Astrocyte (in vitro differentiated cells and primary cell): Measurements from ENCODE around the gene NR5A1. TPM values are rescaled to one million over a fixed set of nuclear protein-coding genes. Genes with fewer than 3 reads are reported as not detected.

Experiments
- DNase-seq: peaks from one replicate; pipeline ENCODE4 v3.0.0-alpha.2; 2010; ENCODE audit warnings: low read depth
- FAIRE-seq: peaks from 2 replicates; lab custom pipeline; 2011; peaks lifted over from hg19 to GRCh38; lab: Jason Lieb, UNC
- H2AFZ ChIP-seq: 2 replicates; pipeline ENCODE4 v1.6.0; 2012; ENCODE audit warnings: low read depth, low read length, inconsistent platforms
- H3K27ac ChIP-seq: 2 replicates; pipeline ENCODE4 v1.5.1; 2011; ENCODE audit warnings: low read depth, low read length, inconsistent platforms
- H3K27me3 ChIP-seq: 2 replicates; pipeline ENCODE4 v1.6.0; 2011; ENCODE audit warnings: low read length, inconsistent platforms; ENCODE audit not compliant: insufficient read depth
- H3K36me3 ChIP-seq: 2 replicates; pipeline ENCODE4 v1.5.1; 2011; ENCODE audit warnings: low read length, inconsistent platforms; ENCODE audit not compliant: insufficient read depth
- H3K4me1 ChIP-seq: 2 replicates; pipeline ENCODE4 v1.5.1; 2011; ENCODE audit warnings: low read length, inconsistent platforms; ENCODE audit not compliant: insufficient read depth
- H3K4me2 ChIP-seq: 2 replicates; pipeline ENCODE4 v1.6.0; 2012; ENCODE audit warnings: low read length, inconsistent platforms
- H3K4me3 ChIP-seq: 2 replicates; pipeline ENCODE4 v1.5.1; 2011; ENCODE audit warnings: low read depth, mild to moderate bottlenecking, low read length, inconsistent platforms; ENCODE audit not compliant: insufficient read depth
- H3K79me2 ChIP-seq: 2 replicates; pipeline ENCODE4 v1.6.0; 2012; ENCODE audit warnings: mild to moderate bottlenecking, low read length, inconsistent platforms; ENCODE audit not compliant: insufficient read depth
- H3K9ac ChIP-seq: 2 replicates; pipeline ENCODE4 v1.6.0; 2012; ENCODE audit warnings: mild to moderate bottlenecking, low read length, inconsistent platforms
- H3K9me3 ChIP-seq: 2 replicates; pipeline ENCODE4 v1.5.1; 2012; ENCODE audit warnings: low read depth, mild to moderate bottlenecking, low read length, inconsistent platforms; ENCODE audit not compliant: insufficient read depth
- H4K20me1 ChIP-seq: 2 replicates; pipeline ENCODE4 v1.6.0; 2012; ENCODE audit warnings: low read length, inconsistent platforms; ENCODE audit not compliant: insufficient read depth
- H3K27ac Mint-ChIP-seq: one replicate; pipeline ENCODE4 v1.8.0; 2021; ENCODE audit warnings: mild to moderate bottlenecking, mixed read lengths; ENCODE audit not compliant: unreplicated experiment
- H3K27me3 Mint-ChIP-seq: one replicate; pipeline ENCODE4 v1.8.0; 2021; ENCODE audit warnings: low read depth, mixed read lengths; ENCODE audit not compliant: unreplicated experiment
- H3K36me3 Mint-ChIP-seq: one replicate; pipeline ENCODE4 v1.8.0; 2021; ENCODE audit warnings: low read depth, mixed read lengths; ENCODE audit not compliant: unreplicated experiment
- H3K4me1 Mint-ChIP-seq: one replicate; pipeline ENCODE4 v1.8.0; 2021; ENCODE audit warnings: low read depth, mixed read lengths; ENCODE audit not compliant: unreplicated experiment
- H3K4me3 Mint-ChIP-seq: one replicate; pipeline ENCODE4 v1.8.0; 2021; ENCODE audit warnings: mild to moderate bottlenecking, moderate library complexity, mixed read lengths; ENCODE audit not compliant: unreplicated experiment
- H3K9me3 Mint-ChIP-seq: one replicate; pipeline ENCODE4 v1.8.0; 2021; ENCODE audit warnings: mild to moderate bottlenecking, mixed read lengths; ENCODE audit not compliant: unreplicated experiment
- EZH2 ChIP-seq: IDR thresholded peaks from 2 replicates; pipeline ENCODE4 v1.6.1; 2012; ENCODE audit warnings: mild to moderate bottlenecking, low read length, inconsistent platforms; ENCODE audit not compliant: insufficient read depth
- total RNA-seq: library from RNA; stranded (reverse); gene quantifications from 2 replicates; pipeline ENCODE4 v1.2.1, GENCODE V29; 2021
- TF ChIP-seq, protein P1 (sequence below): IDR thresholded peaks from 2 replicates; pipeline ENCODE4 v1.5.1; 2011; ENCODE audit warnings: low read depth, mild to moderate bottlenecking, inconsistent platforms, low read length, moderate library complexity; ENCODE audit not compliant: insufficient read depth

The NR5A1 gene
- total RNA-seq, 1 donor from 2014 or later: not detected

DNA sequence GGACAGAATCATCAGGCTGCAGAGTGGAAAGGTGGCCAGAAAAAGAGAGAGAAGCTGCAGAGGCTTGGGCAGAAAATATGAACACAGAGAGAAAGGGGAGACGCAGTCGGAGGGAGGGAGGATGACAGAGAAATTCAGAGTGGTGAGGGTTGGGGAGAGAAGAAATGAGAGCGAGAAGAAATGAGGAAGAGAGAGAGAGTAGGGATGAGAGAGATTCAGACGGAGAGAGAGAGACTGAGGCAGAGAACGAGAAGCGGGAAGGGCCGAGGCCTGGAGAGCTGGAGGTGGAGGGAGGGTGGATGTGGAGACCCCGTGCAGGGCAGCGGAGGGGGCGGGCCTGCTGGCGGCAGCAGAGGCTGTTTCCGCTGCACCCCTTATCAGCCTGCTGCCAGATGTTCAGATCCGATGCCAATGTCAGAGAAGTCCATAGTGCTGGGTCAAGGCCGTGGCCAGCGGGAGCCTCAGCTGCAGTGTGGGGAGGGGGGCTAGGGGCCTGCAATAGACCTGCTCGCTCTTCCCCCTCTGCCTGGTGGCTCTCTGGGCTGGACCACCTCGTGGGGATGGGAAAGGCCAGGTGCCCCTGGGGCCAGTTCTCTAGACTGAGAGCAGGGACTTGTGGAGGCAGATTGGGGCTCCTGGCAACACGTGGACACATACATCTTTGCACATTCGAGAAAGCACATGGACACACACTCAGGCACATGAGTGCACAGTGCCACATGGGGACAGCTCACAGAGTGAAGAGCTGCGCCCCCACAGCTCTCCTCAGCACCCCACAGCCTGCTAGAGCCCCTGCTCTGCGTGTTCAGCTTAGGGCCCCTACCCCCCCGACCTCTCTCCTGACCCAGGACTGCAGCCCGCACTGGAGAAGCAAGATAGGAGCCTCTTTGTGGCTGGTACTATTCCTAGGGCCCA, 4.9 kb upstream of the NR5A1 start:
- Mint-ChIP-seq H3K9me3 (no peaks in the 10 kb centered on the region), H3K27me3 (peaks cover 5% of the 10 kb centered on the region), H3K4me3 (no peak overlapping the region), H3K27ac (no peak overlapping the region), H3K36me3 (peaks cover 13% of the 10 kb centered on the region), H3K4me1 (no peaks in the 10 kb centered on the region)
- H3K4me2 ChIP-seq: no peak overlapping the region
- no peak for DNase-seq
- no peak overlapping the region for H2AFZ ChIP-seq
- H3K27ac ChIP-seq: no peak overlapping the region
- TF ChIP-seq, protein P1, sequence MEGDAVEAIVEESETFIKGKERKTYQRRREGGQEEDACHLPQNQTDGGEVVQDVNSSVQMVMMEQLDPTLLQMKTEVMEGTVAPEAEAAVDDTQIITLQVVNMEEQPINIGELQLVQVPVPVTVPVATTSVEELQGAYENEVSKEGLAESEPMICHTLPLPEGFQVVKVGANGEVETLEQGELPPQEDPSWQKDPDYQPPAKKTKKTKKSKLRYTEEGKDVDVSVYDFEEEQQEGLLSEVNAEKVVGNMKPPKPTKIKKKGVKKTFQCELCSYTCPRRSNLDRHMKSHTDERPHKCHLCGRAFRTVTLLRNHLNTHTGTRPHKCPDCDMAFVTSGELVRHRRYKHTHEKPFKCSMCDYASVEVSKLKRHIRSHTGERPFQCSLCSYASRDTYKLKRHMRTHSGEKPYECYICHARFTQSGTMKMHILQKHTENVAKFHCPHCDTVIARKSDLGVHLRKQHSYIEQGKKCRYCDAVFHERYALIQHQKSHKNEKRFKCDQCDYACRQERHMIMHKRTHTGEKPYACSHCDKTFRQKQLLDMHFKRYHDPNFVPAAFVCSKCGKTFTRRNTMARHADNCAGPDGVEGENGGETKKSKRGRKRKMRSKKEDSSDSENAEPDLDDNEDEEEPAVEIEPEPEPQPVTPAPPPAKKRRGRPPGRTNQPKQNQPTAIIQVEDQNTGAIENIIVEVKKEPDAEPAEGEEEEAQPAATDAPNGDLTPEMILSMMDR: no peak
- TF ChIP-seq EZH2: no peak
- H3K9ac ChIP-seq: no peak overlapping the region
- H3K4me1 ChIP-seq: no peaks in the 10 kb centered on the region
- no peaks in the 10 kb centered on the region for H3K36me3 ChIP-seq
- no peaks in the 10 kb centered on the region for H4K20me1 ChIP-seq
- H3K27me3 ChIP-seq: peaks cover 3% of the 10 kb centered on the region
- H3K4me3 ChIP-seq: no peak overlapping the region
- H3K79me2 ChIP-seq: no peaks in the 10 kb centered on the region
- no peaks in the 10 kb centered on the region for H3K9me3 ChIP-seq
- FAIRE-seq: no peak

DNA sequence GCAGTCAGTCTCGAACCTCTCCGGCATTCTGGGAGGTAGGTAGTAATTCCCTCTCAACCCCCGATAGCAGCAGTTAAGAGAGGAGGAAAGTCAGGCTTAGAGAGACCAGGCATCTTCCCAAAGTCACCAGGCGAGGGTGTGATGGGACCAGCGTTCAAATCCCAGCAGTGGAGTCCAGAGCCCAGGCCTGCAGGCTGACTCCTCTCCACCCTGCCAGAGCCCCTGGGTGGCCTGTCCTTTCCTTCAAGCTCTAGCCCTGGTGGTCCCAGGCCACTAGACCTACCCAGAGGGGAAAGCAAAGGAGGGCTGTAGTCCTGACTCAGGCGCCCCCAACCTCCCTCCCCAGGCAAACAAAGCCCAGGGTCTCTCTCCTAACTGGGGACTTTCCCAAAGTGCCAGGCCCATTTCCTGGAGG, 4.2 kb upstream of the NR5A1 start:
- H3K79me2 ChIP-seq: no peaks in the 10 kb centered on the region
- Mint-ChIP-seq H3K4me3 (no peak overlapping the region), H3K9me3 (no peaks in the 10 kb centered on the region), H3K27me3 (peaks cover 2% of the 10 kb centered on the region), H3K36me3 (peaks cover 6% of the 10 kb centered on the region), H3K4me1 (no peaks in the 10 kb centered on the region), H3K27ac (no peak overlapping the region)
- H4K20me1 ChIP-seq: no peaks in the 10 kb centered on the region
- TF ChIP-seq EZH2: no peak
- TF ChIP-seq, protein P1: no peak
- H3K27ac ChIP-seq: no peak overlapping the region
- H3K4me2 ChIP-seq: no peak overlapping the region
- no peak overlapping the region for H3K4me3 ChIP-seq
- no peak for FAIRE-seq
- H3K9me3 ChIP-seq: no peaks in the 10 kb centered on the region
- H3K27me3 ChIP-seq: peaks cover 3% of the 10 kb centered on the region
- no peaks in the 10 kb centered on the region for H3K4me1 ChIP-seq
- DNase-seq: no peak
- no peak overlapping the region for H3K9ac ChIP-seq
- H2AFZ ChIP-seq: no peak overlapping the region
- H3K36me3 ChIP-seq: no peaks in the 10 kb centered on the region
